ENCODE results near the gene PKD2L1. TPM values are rescaled to one million over a fixed set of nuclear protein-coding genes. Genes with fewer than 3 reads are reported as not detected.

The PKD2L1 gene
- total and polyA plus RNA-seq, 2 donors (not counting 1 experiment from before 2014, with no cell fraction given) = 0.37 TPM; not detected in 1

DNA sequence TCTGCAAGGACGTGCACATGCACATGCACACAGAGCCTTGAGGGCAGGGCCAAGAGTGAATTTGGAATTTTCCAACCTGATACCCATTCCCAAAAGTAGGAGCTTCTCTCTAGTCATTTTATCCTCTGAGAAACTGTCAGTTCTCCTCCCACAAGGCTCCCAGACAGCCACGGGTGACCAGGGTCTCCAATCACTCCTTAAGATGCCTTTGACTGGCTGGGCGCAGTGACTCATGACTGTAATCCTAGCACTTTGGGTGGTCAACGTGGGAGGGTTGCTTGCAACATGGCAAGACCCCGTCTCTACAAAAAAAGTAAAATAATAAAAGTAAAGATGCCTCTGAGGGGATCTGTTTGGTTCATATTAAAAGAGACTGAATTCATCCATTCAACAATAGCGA lies 30.2 kb upstream of the PKD2L1 start:
- Mint-ChIP-seq H3K9me3 (ENCODE audit: insufficient read depth) (no peaks in the 10 kb centered on the region), H3K27ac (no peak overlapping the region), H3K4me3 (no peak overlapping the region), H3K27me3 (peaks cover 5% of the 10 kb centered on the region), H3K4me1 (no peaks in the 10 kb centered on the region)
- CTCF ChIA-PET = interaction anchor here (1.5 kb wide), 2 partner anchors 11 to 13 kb away, joined by 3 to 4 read pairs; partner anchors contain the start of gene SCD
- Histone ChIP-seq H3K4me3 (ENCODE audit: control extremely low read depth in 1 of 5, extremely low read depth in 1 of 5, insufficient read depth in 1 of 5, low read depth in 2 of 5, low read length in 4 of 5) (no peak overlapping the region), H3K27ac (ENCODE audit: low read length in 2 of 2) (no peak overlapping the region), H3K36me3 (replicated peaks in 1 of 2; ENCODE audit: control extremely low read depth in 1 of 2, control insufficient read depth in 1 of 2, extremely low read depth in 1 of 2, insufficient read depth in 2 of 2, low read length in 1 of 2) (peaks cover 3 to 4% of the 10 kb centered on the region in 2 experiments), H3K27me3 (replicated peaks in 1 of 4; ENCODE audit: control extremely low read depth in 1 of 4, control insufficient read depth in 3 of 4, insufficient read depth in 4 of 4, low read length in 3 of 4) (no peaks in the 10 kb centered on the region), H3K4me1 (ENCODE audit: control insufficient read depth in 2 of 2, insufficient read depth in 2 of 2, low read length in 2 of 2) (no peaks in the 10 kb centered on the region), H4K20me1 (ENCODE audit: control insufficient read depth, insufficient read depth, low read length, poor library complexity, severe bottlenecking) (no peaks in the 10 kb centered on the region), H3K79me2 (ENCODE audit: control insufficient read depth, insufficient read depth, low read length) (no peaks in the 10 kb centered on the region), H3K9ac (ENCODE audit: low read length) (no peak overlapping the region), H3K4me2 (replicated peaks; ENCODE audit: low read depth, low read length, poor library complexity, severe bottlenecking) (no peak overlapping the region), H2AFZ (ENCODE audit: insufficient read depth, low read depth, low read length, poor library complexity, severe bottlenecking) (no peak overlapping the region), H3K9me3 (ENCODE audit: control extremely low read depth in 1 of 3, control insufficient read depth in 2 of 3, insufficient read depth in 1 of 3, low read length in 2 of 3) (no peaks in the 10 kb centered on the region)
- TF ChIP-seq, protein P1, sequence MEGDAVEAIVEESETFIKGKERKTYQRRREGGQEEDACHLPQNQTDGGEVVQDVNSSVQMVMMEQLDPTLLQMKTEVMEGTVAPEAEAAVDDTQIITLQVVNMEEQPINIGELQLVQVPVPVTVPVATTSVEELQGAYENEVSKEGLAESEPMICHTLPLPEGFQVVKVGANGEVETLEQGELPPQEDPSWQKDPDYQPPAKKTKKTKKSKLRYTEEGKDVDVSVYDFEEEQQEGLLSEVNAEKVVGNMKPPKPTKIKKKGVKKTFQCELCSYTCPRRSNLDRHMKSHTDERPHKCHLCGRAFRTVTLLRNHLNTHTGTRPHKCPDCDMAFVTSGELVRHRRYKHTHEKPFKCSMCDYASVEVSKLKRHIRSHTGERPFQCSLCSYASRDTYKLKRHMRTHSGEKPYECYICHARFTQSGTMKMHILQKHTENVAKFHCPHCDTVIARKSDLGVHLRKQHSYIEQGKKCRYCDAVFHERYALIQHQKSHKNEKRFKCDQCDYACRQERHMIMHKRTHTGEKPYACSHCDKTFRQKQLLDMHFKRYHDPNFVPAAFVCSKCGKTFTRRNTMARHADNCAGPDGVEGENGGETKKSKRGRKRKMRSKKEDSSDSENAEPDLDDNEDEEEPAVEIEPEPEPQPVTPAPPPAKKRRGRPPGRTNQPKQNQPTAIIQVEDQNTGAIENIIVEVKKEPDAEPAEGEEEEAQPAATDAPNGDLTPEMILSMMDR (IDR thresholded peaks at IDR 0.05) = no peak
- TF ChIP-seq EZH2 (IDR thresholded peaks at IDR 0.05; ENCODE audit: borderline replicate concordance, insufficient read depth, low read depth, low read length, poor library complexity, severe bottlenecking) = no peak
- intact Hi-C loops (cut with micrococcal nuclease) = no loop called here
- POLR2A ChIA-PET = no interaction called here
- ATAC-seq (ENCODE audit: low read depth) (no peak), DNase-seq (no peak)
- no CpG with 5 or more reads among the region's 6 CpGs for WGBS (ENCODE audit: insufficient coverage)

DNA sequence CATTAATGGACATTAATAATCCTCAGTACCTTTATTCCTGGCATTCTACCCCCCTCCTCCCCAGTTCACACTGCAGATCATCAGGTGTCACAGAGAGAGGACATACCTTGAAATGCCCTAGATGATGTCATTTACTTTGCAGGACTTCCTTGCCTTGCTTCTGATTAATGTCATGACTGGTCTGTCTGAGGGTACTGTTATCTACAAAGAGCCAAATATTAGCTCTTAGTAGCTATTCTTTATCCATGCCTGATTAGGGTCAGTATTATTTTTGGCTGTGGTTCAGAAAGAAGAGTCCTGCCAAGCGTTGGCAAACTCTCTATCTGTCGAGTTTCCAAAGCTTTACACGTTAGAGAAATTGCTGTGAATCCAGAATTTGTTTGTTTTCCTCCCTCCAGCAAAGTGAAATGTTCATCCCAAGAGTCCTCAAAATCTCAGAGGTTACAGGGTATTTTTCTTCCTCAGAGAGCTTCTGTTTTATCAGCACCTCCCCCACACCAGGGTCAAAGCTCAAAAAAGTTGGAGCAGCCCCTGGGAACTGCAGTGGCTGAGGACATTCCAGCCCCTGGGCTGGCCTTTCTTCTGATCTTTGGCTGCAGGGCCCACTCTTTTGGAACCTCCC lies 29.6 kb upstream of the PKD2L1 start:
- H3K9me3 ChIP-seq (ENCODE audit: control extremely low read depth in 1 of 3, control insufficient read depth in 2 of 3, insufficient read depth in 1 of 3, low read length in 2 of 3) = no peaks in the 10 kb centered on the region
- DNase-seq (no peak), ATAC-seq (ENCODE audit: low read depth) (no peak)
- peaks cover 3 to 4% of the 10 kb centered on the region in 2 experiments for H3K36me3 ChIP-seq (replicated peaks in 1 of 2; ENCODE audit: control extremely low read depth in 1 of 2, control insufficient read depth in 1 of 2, extremely low read depth in 1 of 2, insufficient read depth in 2 of 2, low read length in 1 of 2)
- H3K27me3 ChIP-seq (replicated peaks in 1 of 4; ENCODE audit: control extremely low read depth in 1 of 4, control insufficient read depth in 3 of 4, insufficient read depth in 4 of 4, low read length in 3 of 4) = no peaks in the 10 kb centered on the region
- H3K79me2 ChIP-seq (ENCODE audit: control insufficient read depth, insufficient read depth, low read length) = no peaks in the 10 kb centered on the region
- no peak overlapping the region for H2AFZ ChIP-seq (ENCODE audit: insufficient read depth, low read depth, low read length, poor library complexity, severe bottlenecking)
- no peaks in the 10 kb centered on the region for H3K4me1 ChIP-seq (ENCODE audit: control insufficient read depth in 2 of 2, insufficient read depth in 2 of 2, low read length in 2 of 2)
- intact Hi-C loops (cut with micrococcal nuclease) = no loop called here
- CTCF ChIA-PET = no interaction called here
- Mint-ChIP-seq H3K27me3 (peaks cover 2% of the 10 kb centered on the region), H3K27ac (no peak overlapping the region), H3K4me3 (no peak overlapping the region), H3K9me3 (ENCODE audit: insufficient read depth) (no peaks in the 10 kb centered on the region), H3K4me1 (no peaks in the 10 kb centered on the region)
- 95% methylated on average over 3 of the region's 3 CpGs for WGBS (ENCODE audit: insufficient coverage)
- H3K9ac ChIP-seq (ENCODE audit: low read length) = no peak overlapping the region
- H3K4me2 ChIP-seq (replicated peaks; ENCODE audit: low read depth, low read length, poor library complexity, severe bottlenecking) = no peak overlapping the region
- H3K27ac ChIP-seq (ENCODE audit: low read length in 2 of 2) = no peak overlapping the region
- POLR2A ChIA-PET = no interaction called here
- H3K4me3 ChIP-seq (ENCODE audit: control extremely low read depth in 1 of 5, extremely low read depth in 1 of 5, insufficient read depth in 1 of 5, low read depth in 2 of 5, low read length in 4 of 5) = no peak overlapping the region
- TF ChIP-seq, protein P1 (IDR thresholded peaks at IDR 0.05) = no peak
- no peak for TF ChIP-seq EZH2 (IDR thresholded peaks at IDR 0.05; ENCODE audit: borderline replicate concordance, insufficient read depth, low read depth, low read length, poor library complexity, severe bottlenecking)
- H4K20me1 ChIP-seq (ENCODE audit: control insufficient read depth, insufficient read depth, low read length, poor library complexity, severe bottlenecking) = no peaks in the 10 kb centered on the region

Data from B cell (primary cell).